ENCODE results near the gene KIF26A. TPM values are rescaled to one million over a fixed set of nuclear protein-coding genes. Genes with fewer than 3 reads are reported as not detected.

The KIF26A gene
- total RNA-seq, 1 donor from 2014 or later = 4.4 TPM

DNA sequence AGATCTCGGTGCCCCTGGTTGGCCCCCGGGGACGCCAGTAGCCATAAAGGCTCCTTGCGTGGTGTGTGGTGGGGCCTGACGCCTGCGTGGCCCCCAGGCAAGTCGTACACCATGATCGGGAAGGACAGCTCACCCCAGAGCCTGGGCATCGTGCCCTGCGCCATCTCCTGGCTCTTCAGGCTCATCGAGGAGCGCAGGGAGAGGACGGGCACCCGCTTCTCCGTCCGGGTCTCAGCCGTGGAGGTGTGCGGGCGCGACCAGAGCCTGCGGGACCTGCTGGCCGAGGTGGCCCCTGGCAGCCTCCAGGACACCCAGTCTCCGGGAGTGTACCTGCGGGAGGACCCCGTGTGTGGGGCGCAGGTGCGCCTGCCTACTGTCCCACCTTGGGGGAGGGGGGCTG is 34.5 kb downstream of the KIF26A start:
- intact Hi-C loops (cut with DNase I) = no loop called here
- H3K9me3 ChIP-seq = no peaks in the 10 kb centered on the region
- H3K27ac ChIP-seq = no peak overlapping the region
- H3K4me3 ChIP-seq = no peak overlapping the region
- no peaks in the 10 kb centered on the region for H3K27me3 ChIP-seq (ENCODE audit: low read depth)
- DNase-seq = no peak
- no peak for ATAC-seq
- H3K4me1 ChIP-seq = peaks cover 8% of the 10 kb centered on the region
- H3K36me3 ChIP-seq = no peaks in the 10 kb centered on the region
- TF ChIP-seq, protein P1, sequence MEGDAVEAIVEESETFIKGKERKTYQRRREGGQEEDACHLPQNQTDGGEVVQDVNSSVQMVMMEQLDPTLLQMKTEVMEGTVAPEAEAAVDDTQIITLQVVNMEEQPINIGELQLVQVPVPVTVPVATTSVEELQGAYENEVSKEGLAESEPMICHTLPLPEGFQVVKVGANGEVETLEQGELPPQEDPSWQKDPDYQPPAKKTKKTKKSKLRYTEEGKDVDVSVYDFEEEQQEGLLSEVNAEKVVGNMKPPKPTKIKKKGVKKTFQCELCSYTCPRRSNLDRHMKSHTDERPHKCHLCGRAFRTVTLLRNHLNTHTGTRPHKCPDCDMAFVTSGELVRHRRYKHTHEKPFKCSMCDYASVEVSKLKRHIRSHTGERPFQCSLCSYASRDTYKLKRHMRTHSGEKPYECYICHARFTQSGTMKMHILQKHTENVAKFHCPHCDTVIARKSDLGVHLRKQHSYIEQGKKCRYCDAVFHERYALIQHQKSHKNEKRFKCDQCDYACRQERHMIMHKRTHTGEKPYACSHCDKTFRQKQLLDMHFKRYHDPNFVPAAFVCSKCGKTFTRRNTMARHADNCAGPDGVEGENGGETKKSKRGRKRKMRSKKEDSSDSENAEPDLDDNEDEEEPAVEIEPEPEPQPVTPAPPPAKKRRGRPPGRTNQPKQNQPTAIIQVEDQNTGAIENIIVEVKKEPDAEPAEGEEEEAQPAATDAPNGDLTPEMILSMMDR (IDR thresholded peaks at IDR 0.05) = no peak

DNA sequence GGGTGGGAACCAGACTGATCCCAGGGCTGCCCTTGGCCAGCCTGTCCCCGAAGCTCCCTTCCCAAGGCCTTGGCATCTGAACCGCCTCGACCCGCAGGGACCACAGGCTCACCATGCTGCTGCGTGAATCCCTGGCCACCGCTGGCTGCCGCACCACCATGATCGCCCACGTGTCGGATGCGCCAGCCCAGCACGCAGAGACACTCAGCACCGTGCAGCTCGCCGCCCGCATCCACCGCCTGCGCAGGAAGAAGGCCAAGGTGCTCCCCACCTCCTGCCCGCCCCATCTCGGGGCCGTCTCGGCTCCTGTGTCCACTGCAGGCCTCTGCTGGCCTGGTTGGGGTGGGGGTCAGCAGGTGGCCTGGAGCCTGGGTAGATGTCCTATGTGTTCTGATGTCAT is 35.7 kb downstream of the KIF26A start:
- TF ChIP-seq, protein P1 (IDR thresholded peaks at IDR 0.05) = no peak
- Histone ChIP-seq H3K9me3 (no peaks in the 10 kb centered on the region), H3K36me3 (no peaks in the 10 kb centered on the region), H3K27me3 (ENCODE audit: low read depth) (peaks cover 3% of the 10 kb centered on the region), H3K4me1 (peaks cover 14% of the 10 kb centered on the region), H3K27ac (no peak overlapping the region), H3K4me3 (no peak overlapping the region)
- DNase-seq (no peak), ATAC-seq (no peak)
- intact Hi-C loops (cut with DNase I) = no loop called here

DNA sequence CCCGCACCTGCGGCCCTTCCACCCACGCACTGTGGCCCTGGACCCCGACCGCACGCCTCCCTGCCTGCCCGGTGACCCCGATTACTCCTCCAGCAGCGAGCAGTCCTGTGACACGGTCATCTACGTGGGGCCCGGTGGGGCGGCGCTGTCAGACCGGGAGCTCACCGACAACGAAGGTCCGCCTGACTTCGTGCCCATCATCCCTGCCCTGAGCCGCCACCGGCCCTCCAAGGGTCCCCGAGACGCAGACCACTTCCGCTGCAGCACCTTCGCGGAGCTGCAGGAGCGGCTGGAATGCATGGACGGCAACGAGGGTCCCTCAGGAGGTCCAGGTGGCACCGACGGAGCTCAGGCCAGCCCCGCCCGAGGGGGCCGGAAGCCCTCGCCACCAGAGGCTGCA is 36.7 kb downstream of the KIF26A start:
- no peak for ATAC-seq
- no peak for DNase-seq
- intact Hi-C loops (cut with DNase I) = no loop called here
- TF ChIP-seq, protein P1 (IDR thresholded peaks at IDR 0.05) = no peak
- Histone ChIP-seq H3K4me3 (no peak overlapping the region), H3K9me3 (no peaks in the 10 kb centered on the region), H3K27ac (no peak overlapping the region), H3K36me3 (no peaks in the 10 kb centered on the region), H3K27me3 (ENCODE audit: low read depth) (peaks cover 5% of the 10 kb centered on the region), H3K4me1 (peaks cover 15% of the 10 kb centered on the region)

DNA sequence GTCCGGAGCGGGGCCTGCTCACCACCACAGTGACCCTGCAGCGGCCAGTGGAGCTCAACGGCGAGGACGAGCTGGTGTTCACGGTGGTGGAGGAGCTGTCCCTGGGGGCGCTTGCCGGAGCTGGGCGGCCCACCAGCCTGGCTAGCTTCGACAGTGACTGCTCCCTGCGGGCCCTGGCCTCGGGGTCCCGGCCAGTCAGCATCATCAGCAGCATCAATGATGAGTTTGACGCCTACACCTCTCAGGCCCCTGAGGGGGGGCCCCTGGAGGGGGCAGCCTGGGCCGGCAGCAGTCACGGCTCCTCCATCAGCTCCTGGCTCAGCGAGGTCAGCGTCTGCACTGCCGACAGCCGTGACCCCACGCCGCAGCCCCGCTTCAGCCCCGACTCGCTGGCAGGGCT is 37.4 kb downstream of the KIF26A start:
- H3K4me1 ChIP-seq = peaks cover 15% of the 10 kb centered on the region
- H3K27ac ChIP-seq = no peak overlapping the region
- DNase-seq (no peak), ATAC-seq (no peak)
- intact Hi-C loops (cut with DNase I) = no loop called here
- H3K9me3 ChIP-seq = no peaks in the 10 kb centered on the region
- H3K4me3 ChIP-seq = no peak overlapping the region
- TF ChIP-seq, protein P1 (IDR thresholded peaks at IDR 0.05) = no peak
- peaks cover 5% of the 10 kb centered on the region for H3K27me3 ChIP-seq (ENCODE audit: low read depth)
- H3K36me3 ChIP-seq = no peaks in the 10 kb centered on the region

DNA sequence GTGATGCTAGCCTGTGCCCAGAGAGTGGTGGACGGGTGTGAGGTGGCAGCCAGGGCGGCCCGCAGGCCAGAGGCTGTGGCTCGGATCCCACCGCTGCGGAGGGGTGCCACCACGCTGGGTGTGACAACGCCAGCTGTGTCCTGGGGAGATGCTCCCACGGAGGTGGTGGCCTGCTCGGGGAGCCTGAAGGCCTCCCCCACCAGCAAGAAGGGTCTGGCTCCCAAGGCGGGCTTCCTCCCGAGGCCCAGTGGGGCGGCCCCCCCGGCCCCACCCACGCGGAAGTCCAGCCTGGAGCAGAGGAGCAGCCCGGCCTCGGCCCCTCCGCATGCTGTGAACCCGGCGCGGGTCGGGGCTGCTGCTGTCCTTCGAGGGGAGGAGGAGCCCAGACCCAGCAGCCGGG is 38.2 kb downstream of the KIF26A start:
- no peak overlapping the region for H3K27ac ChIP-seq
- DNase-seq = no peak

More for the DNA sequence above, 38.2 kb downstream of the KIF26A start:
- Histone ChIP-seq H3K4me3 (no peak overlapping the region), H3K4me1 (peaks cover 9% of the 10 kb centered on the region), H3K27me3 (ENCODE audit: low read depth) (peaks cover 5% of the 10 kb centered on the region), H3K36me3 (no peaks in the 10 kb centered on the region), H3K9me3 (no peaks in the 10 kb centered on the region)
- intact Hi-C loops (cut with DNase I) = no loop called here
- ATAC-seq = no peak
- TF ChIP-seq, protein P1 (IDR thresholded peaks at IDR 0.05) = no peak

Measured in lower lobe of right lung (tissue), 2 donors.